Measurements from ENCODE around the gene LMF2. TPM values are rescaled to one million over a fixed set of nuclear protein-coding genes. Genes with fewer than 3 reads are reported as not detected.

LMF2 gene
- total RNA-seq, 1 donor from 2014 or later: 93.2 TPM

- H3K36me3 ChIP-seq (ENCODE audit: insufficient read depth, low read length): no peaks in the 10 kb centered on the region
- peaks cover 5% of the 10 kb centered on the region for H3K36me3 Mint-ChIP-seq (ENCODE audit: low read depth, unreplicated experiment)
- H3K27me3 Mint-ChIP-seq (ENCODE audit: low read depth, unreplicated experiment): peaks cover 7% of the 10 kb centered on the region
- DNase-seq (ENCODE audit: low read depth) (no peak), FAIRE-seq (no peak)
- H3K9me3 ChIP-seq (ENCODE audit: insufficient read depth, low read depth, low read length): no peaks in the 10 kb centered on the region
- H3K27ac Mint-ChIP-seq (ENCODE audit: unreplicated experiment): no peak overlapping the region
- H3K79me2 ChIP-seq (ENCODE audit: insufficient read depth, low read length): no peaks in the 10 kb centered on the region
- H3K9ac ChIP-seq (ENCODE audit: low read length): no peak overlapping the region
- no peaks in the 10 kb centered on the region for H3K27me3 ChIP-seq (ENCODE audit: insufficient read depth, low read length)
- H4K20me1 ChIP-seq (ENCODE audit: insufficient read depth, low read length): no peaks in the 10 kb centered on the region
- no peak overlapping the region for H3K27ac ChIP-seq (ENCODE audit: low read depth, low read length)
- no peak overlapping the region for H3K4me3 ChIP-seq (ENCODE audit: insufficient read depth, low read depth, low read length)
- TF ChIP-seq CTCF (IDR thresholded peaks at IDR 0.05; ENCODE audit: insufficient read depth, low read depth, low read length) (no peak), EZH2 (IDR thresholded peaks at IDR 0.05; ENCODE audit: insufficient read depth, low read length) (no peak)
- H3K9me3 Mint-ChIP-seq (ENCODE audit: unreplicated experiment): no peaks in the 10 kb centered on the region
- H3K4me1 Mint-ChIP-seq (ENCODE audit: low read depth, unreplicated experiment): peaks cover 6% of the 10 kb centered on the region
- peaks cover 7% of the 10 kb centered on the region for H3K4me1 ChIP-seq (ENCODE audit: insufficient read depth, low read length)
- H3K4me2 ChIP-seq (ENCODE audit: low read length): no peak overlapping the region
- H3K4me3 Mint-ChIP-seq (ENCODE audit: unreplicated experiment): no peak overlapping the region
- H2AFZ ChIP-seq (ENCODE audit: low read depth, low read length): no peak overlapping the region
Measured at GRCh38 chr22:50488886-50489285, 18.6 kb downstream of the LMF2 start.

- Histone ChIP-seq H3K9me3 (ENCODE audit: insufficient read depth, low read depth, low read length) (no peaks in the 10 kb centered on the region), H3K9ac (ENCODE audit: low read length) (no peak overlapping the region), H3K79me2 (ENCODE audit: insufficient read depth, low read length) (no peaks in the 10 kb centered on the region), H3K27me3 (ENCODE audit: insufficient read depth, low read length) (no peaks in the 10 kb centered on the region), H3K36me3 (ENCODE audit: insufficient read depth, low read length) (no peaks in the 10 kb centered on the region), H3K4me2 (ENCODE audit: low read length) (no peak overlapping the region), H2AFZ (ENCODE audit: low read depth, low read length) (no peak overlapping the region), H4K20me1 (ENCODE audit: insufficient read depth, low read length) (no peaks in the 10 kb centered on the region), H3K4me3 (ENCODE audit: insufficient read depth, low read depth, low read length) (no peak overlapping the region), H3K4me1 (ENCODE audit: insufficient read depth, low read length) (peaks cover 7% of the 10 kb centered on the region), H3K27ac (ENCODE audit: low read depth, low read length) (no peak overlapping the region)
- Mint-ChIP-seq H3K27me3 (ENCODE audit: low read depth, unreplicated experiment) (peaks cover 7% of the 10 kb centered on the region), H3K4me1 (ENCODE audit: low read depth, unreplicated experiment) (peaks cover 6% of the 10 kb centered on the region), H3K36me3 (ENCODE audit: low read depth, unreplicated experiment) (peaks cover 5% of the 10 kb centered on the region), H3K4me3 (ENCODE audit: unreplicated experiment) (no peak overlapping the region), H3K27ac (ENCODE audit: unreplicated experiment) (no peak overlapping the region), H3K9me3 (ENCODE audit: unreplicated experiment) (no peaks in the 10 kb centered on the region)
- no peak for DNase-seq (ENCODE audit: low read depth)
- TF ChIP-seq EZH2 (IDR thresholded peaks at IDR 0.05; ENCODE audit: insufficient read depth, low read length) (no peak), CTCF (IDR thresholded peaks at IDR 0.05; ENCODE audit: insufficient read depth, low read depth, low read length) (no peak)
- FAIRE-seq: no peak
Measured at GRCh38 chr22:50488006-50488677, 19.4 kb downstream of the LMF2 start.

GRCh38 chr22:50487290-50488005 is 20.1 kb downstream of the LMF2 start:
- H3K36me3 Mint-ChIP-seq (ENCODE audit: low read depth, unreplicated experiment): peaks cover 5% of the 10 kb centered on the region
- Histone ChIP-seq H2AFZ (ENCODE audit: low read depth, low read length) (no peak overlapping the region), H3K79me2 (ENCODE audit: insufficient read depth, low read length) (no peaks in the 10 kb centered on the region), H4K20me1 (ENCODE audit: insufficient read depth, low read length) (no peaks in the 10 kb centered on the region), H3K4me2 (ENCODE audit: low read length) (no peak overlapping the region), H3K4me1 (ENCODE audit: insufficient read depth, low read length) (peaks cover 7% of the 10 kb centered on the region), H3K9me3 (ENCODE audit: insufficient read depth, low read depth, low read length) (no peaks in the 10 kb centered on the region), H3K27me3 (ENCODE audit: insufficient read depth, low read length) (peaks cover 2% of the 10 kb centered on the region), H3K27ac (ENCODE audit: low read depth, low read length) (no peak overlapping the region), H3K4me3 (ENCODE audit: insufficient read depth, low read depth, low read length) (no peak overlapping the region), H3K9ac (ENCODE audit: low read length) (no peak overlapping the region), H3K36me3 (ENCODE audit: insufficient read depth, low read length) (no peaks in the 10 kb centered on the region)
- FAIRE-seq (no peak), DNase-seq (ENCODE audit: low read depth) (no peak)
- H3K27me3 Mint-ChIP-seq (ENCODE audit: low read depth, unreplicated experiment): peaks cover 7% of the 10 kb centered on the region
- no peaks in the 10 kb centered on the region for H3K9me3 Mint-ChIP-seq (ENCODE audit: unreplicated experiment)
- no peak overlapping the region for H3K4me3 Mint-ChIP-seq (ENCODE audit: unreplicated experiment)
- no peak overlapping the region for H3K27ac Mint-ChIP-seq (ENCODE audit: unreplicated experiment)
- H3K4me1 Mint-ChIP-seq (ENCODE audit: low read depth, unreplicated experiment): peaks cover 6% of the 10 kb centered on the region
- TF ChIP-seq EZH2 (IDR thresholded peaks at IDR 0.05; ENCODE audit: insufficient read depth, low read length) (no peak), CTCF (IDR thresholded peaks at IDR 0.05; ENCODE audit: insufficient read depth, low read depth, low read length) (no peak)
